CD14-positive monocyte (primary cell): ENCODE data around the gene EZH2. TPM values are rescaled to one million over a fixed set of nuclear protein-coding genes. Genes with fewer than 3 reads are reported as not detected.

Experiments
- DNase-seq, 3 donors: peaks; one replicate each; pipeline ENCODE4 v3.0.0-alpha.2; 2011 to 2022
- H2AFZ ChIP-seq: 2 replicates; pipeline ENCODE4 v1.6.0; 2012; ENCODE audit warnings: mild to moderate bottlenecking, low read depth, low read length, inconsistent platforms; ENCODE audit not compliant: insufficient read depth, poor library complexity, severe bottlenecking
- H3K27ac ChIP-seq, 2 donors: 1 replicate in 1 of 2; 2 replicates in 1 of 2; pipeline ENCODE4 v1.5.1; 2012 to 2013; ENCODE audit warnings: low read length in 2 of 2, control low read depth in 1 of 2, inconsistent platforms in 1 of 2, low read depth in 1 of 2, mild to moderate bottlenecking in 1 of 2
- H3K27me3 ChIP-seq, 2 donors: one replicate each; pipeline versions ENCODE4 v1.6.0 to v1.6.1; 2011 to 2013; ENCODE audit warnings: low read length in 2 of 2; ENCODE audit not compliant: control insufficient read depth in 2 of 2, insufficient read depth in 2 of 2
- H3K36me3 ChIP-seq, 2 donors: replicated peaks in 1 of 2; 1 replicate in 1 of 2; 2 replicates in 1 of 2; pipeline versions ENCODE4 v1.5.1 to v1.6.1; 2012 to 2013; ENCODE audit warnings: low read length in 2 of 2, control low read depth in 1 of 2, inconsistent platforms in 1 of 2, mild to moderate bottlenecking in 1 of 2; ENCODE audit not compliant: insufficient read depth in 2 of 2, control insufficient read depth in 1 of 2
- H3K4me1 ChIP-seq, 2 donors: 1 replicate in 1 of 2; 2 replicates in 1 of 2; pipeline versions ENCODE4 v1.5.1 to v1.6.1; 2012 to 2013; ENCODE audit warnings: low read length in 2 of 2, control low read depth in 1 of 2, inconsistent platforms in 1 of 2, mild to moderate bottlenecking in 1 of 2, moderate library complexity in 1 of 2; ENCODE audit not compliant: insufficient read depth in 2 of 2, control insufficient read depth in 1 of 2
- H3K4me2 ChIP-seq: replicated peaks from 2 replicates; pipeline ENCODE3; 2012; ENCODE audit warnings: low read length, moderate library complexity, mild to moderate bottlenecking; ENCODE audit not compliant: poor library complexity, severe bottlenecking; ENCODE audit errors: extremely low read depth
- H3K4me3 ChIP-seq, 3 experiments: fragments of 200-600 bp in 1 of 3; sonication (generic) in 1 of 3; replicated peaks in 1 of 3; 1 replicate in 2 of 3; 2 replicates in 1 of 3; pipeline ENCODE4 v1.5.1; 2011 to 2013; ENCODE audit warnings: low read length in 3 of 3, mild to moderate bottlenecking in 3 of 3, control low read depth in 2 of 3, low read depth in 2 of 3, inconsistent platforms in 1 of 3, moderate library complexity in 1 of 3
- H3K79me2 ChIP-seq: 2 replicates; pipeline ENCODE4 v1.6.0; 2012; ENCODE audit warnings: mild to moderate bottlenecking, control low read depth, inconsistent platforms, low read length, moderate library complexity; ENCODE audit not compliant: insufficient read depth
- H3K9ac ChIP-seq: 2 replicates; pipeline ENCODE4 v1.6.0; 2017; ENCODE audit warnings: low read length, mild to moderate bottlenecking; ENCODE audit not compliant: insufficient read depth, poor library complexity, severe bottlenecking
- H3K9me3 ChIP-seq, 2 donors: replicated peaks in 1 of 2; 1 replicate in 1 of 2; 2 replicates in 1 of 2; pipeline versions ENCODE4 v1.5.1 to v1.6.1; 2012 to 2013; ENCODE audit warnings: low read length in 2 of 2, control low read depth in 1 of 2; ENCODE audit not compliant: control insufficient read depth in 1 of 2, insufficient read depth in 1 of 2
- H4K20me1 ChIP-seq: 2 replicates; pipeline ENCODE4 v1.6.0; 2012; ENCODE audit warnings: mild to moderate bottlenecking, low read length, control low read depth, moderate library complexity; ENCODE audit not compliant: insufficient read depth
- H3K27ac Mint-ChIP-seq, 7 donors: one replicate each; pipeline ENCODE4 v1.8.0; 2020; ENCODE audit warnings: mild to moderate bottlenecking in 7 of 7, mixed read lengths in 7 of 7, moderate library complexity in 6 of 7, inconsistent platforms in 2 of 7
- H3K27me3 Mint-ChIP-seq, 3 donors: one replicate each; pipeline ENCODE4 v1.8.0; 2021 to 2022; ENCODE audit warnings: low read depth in 3 of 3, mild to moderate bottlenecking in 3 of 3, mixed read lengths in 3 of 3, moderate library complexity in 3 of 3, inconsistent platforms in 1 of 3
- H3K36me3 Mint-ChIP-seq, 2 donors: one replicate each; pipeline ENCODE4 v1.8.0; 2020; ENCODE audit warnings: mixed read lengths in 2 of 2, inconsistent platforms in 1 of 2, mild to moderate bottlenecking in 1 of 2
- H3K4me1 Mint-ChIP-seq: one replicate; pipeline ENCODE4 v1.8.0; 2020; ENCODE audit warnings: mild to moderate bottlenecking, mixed read lengths
- H3K4me3 Mint-ChIP-seq, 2 donors: one replicate each; pipeline ENCODE4 v1.8.0; 2020; ENCODE audit warnings: mild to moderate bottlenecking in 2 of 2, mixed read lengths in 2 of 2, moderate library complexity in 1 of 2
- H3K9me3 Mint-ChIP-seq, 7 donors: one replicate each; pipeline ENCODE4 v1.8.0; 2020 to 2022; ENCODE audit warnings: mixed read lengths in 7 of 7, mild to moderate bottlenecking in 6 of 7, moderate library complexity in 6 of 7, inconsistent platforms in 2 of 7
- CTCF ChIP-seq: fragments of 200-600 bp; IDR thresholded peaks from one replicate; pipeline ENCODE4 v1.8.0; 2022; ENCODE audit warnings: antibody characterized with exemption, mild to moderate bottlenecking
- WGBS: methylation state at CpG from one replicate; pipeline ENCODE4 v1.1.5; 2013; ENCODE audit warnings: missing lambda C conversion rate; ENCODE audit not compliant: insufficient coverage; 5-methylcytosine and 5-hydroxymethylcytosine counted together
- intact Hi-C, 2 donors: fragments of 100-400 bp; cut with micrococcal nuclease; formaldehyde crosslinking; loops; one replicate each; pipeline versions ENCODE4 v1.15.0 to v1.15.1; 2023
- polyA plus RNA-seq, 3 donors: library from polyadenylated mRNA; depleted of rRNA in 1 of 3; unstranded in 2 of 3; stranded (reverse) in 1 of 3; fragments of 300-500 nt in 2 of 3; fragments of >200 nt in 1 of 3; fragmentation: Illumina TruSeq in 2 of 3; gene quantifications; 1 replicate in 2 of 3; 2 replicates in 1 of 3; pipeline ENCODE4 v1.2.3, GENCODE V29; 2012 to 2021

The EZH2 gene
- polyA plus RNA-seq, 3 donors: 1.3 to 6.1 (median 1.6) TPM

GRCh38 chr7:148915211-148915610 is 31.1 kb upstream of the EZH2 start:
- H3K4me2 ChIP-seq: no peak overlapping the region
- H3K27me3 Mint-ChIP-seq: peaks cover 0 to 6% (median 2%) of the 10 kb centered on the region in 3 donors
- H3K9me3 Mint-ChIP-seq: no peaks in the 10 kb centered on the region
- H3K4me3 Mint-ChIP-seq: no peak overlapping the region
- H3K9me3 ChIP-seq: no peaks in the 10 kb centered on the region
- TF ChIP-seq CTCF: no peak
- 100% methylated on average over 1 of the region's 7 CpGs for WGBS
- H2AFZ ChIP-seq: no peak overlapping the region
- H3K27me3 ChIP-seq: no peaks in the 10 kb centered on the region
- no peak overlapping the region for H3K9ac ChIP-seq
- H3K4me3 ChIP-seq: no peak overlapping the region
- H3K27ac Mint-ChIP-seq: no peak overlapping the region
- no peaks in the 10 kb centered on the region for H3K4me1 ChIP-seq
- intact Hi-C loops: no loop called here
- no peaks in the 10 kb centered on the region for H3K36me3 Mint-ChIP-seq
- H3K36me3 ChIP-seq: no peaks in the 10 kb centered on the region
- no peak overlapping the region for H3K27ac ChIP-seq
- no peak for DNase-seq
- no peaks in the 10 kb centered on the region for H3K79me2 ChIP-seq
- no peaks in the 10 kb centered on the region for H3K4me1 Mint-ChIP-seq
- no peaks in the 10 kb centered on the region for H4K20me1 ChIP-seq

- H3K27me3 Mint-ChIP-seq: peaks cover 2 to 6% (median 2%) of the 10 kb centered on the region in 3 donors
Measured at GRCh38 chr7:148914208-148914777, 30.2 kb upstream of the EZH2 start.

More at GRCh38 chr7:148914208-148914777, 30.2 kb upstream of the EZH2 start:
- H3K9me3 ChIP-seq: no peaks in the 10 kb centered on the region
- WGBS: 87% methylated on average over 2 of the region's 10 CpGs
- no peaks in the 10 kb centered on the region for H4K20me1 ChIP-seq
- TF ChIP-seq CTCF: no peak
- no peaks in the 10 kb centered on the region for H3K4me1 ChIP-seq
- H2AFZ ChIP-seq: no peak overlapping the region
- no peak overlapping the region for H3K27ac ChIP-seq
- DNase-seq: no peak
- intact Hi-C loops: no loop called here
- H3K4me1 Mint-ChIP-seq: no peaks in the 10 kb centered on the region
- H3K4me3 Mint-ChIP-seq: no peak overlapping the region
- H3K27me3 ChIP-seq: no peaks in the 10 kb centered on the region
- H3K4me2 ChIP-seq: no peak overlapping the region
- H3K4me3 ChIP-seq: no peak overlapping the region
- no peaks in the 10 kb centered on the region for H3K36me3 ChIP-seq
- H3K9me3 Mint-ChIP-seq: no peaks in the 10 kb centered on the region
- H3K9ac ChIP-seq: no peak overlapping the region
- no peaks in the 10 kb centered on the region for H3K79me2 ChIP-seq
- peak overlapping the region in 1 of 7 donors; percentile 50 for H3K27ac Mint-ChIP-seq
- no peaks in the 10 kb centered on the region for H3K36me3 Mint-ChIP-seq
